Endothelial cell (in vitro differentiated cells): ENCODE data around the gene CDC25B. TPM values are rescaled to one million over a fixed set of nuclear protein-coding genes. Genes with fewer than 3 reads are reported as not detected.

Experiments used
- DNase-seq: peaks from one replicate; pipeline ENCODE4 v3.0.0; 2021; ENCODE audit warnings: low spot score
- H3K27ac Mint-ChIP-seq: one replicate; pipeline ENCODE4 v1.8.0; 2021; ENCODE audit warnings: mixed read lengths, inconsistent platforms; ENCODE audit not compliant: unreplicated experiment
- H3K27me3 Mint-ChIP-seq: one replicate; pipeline ENCODE4 v1.8.0; 2021; ENCODE audit warnings: mild to moderate bottlenecking, moderate library complexity, mixed read lengths, inconsistent platforms; ENCODE audit not compliant: unreplicated experiment
- H3K36me3 Mint-ChIP-seq: one replicate; pipeline ENCODE4 v1.8.0; 2021; ENCODE audit warnings: mild to moderate bottlenecking, low read depth, mixed read lengths, inconsistent platforms; ENCODE audit not compliant: unreplicated experiment
- H3K4me1 Mint-ChIP-seq: one replicate; pipeline ENCODE4 v1.8.0; 2021; ENCODE audit warnings: mild to moderate bottlenecking, mixed read lengths, inconsistent platforms; ENCODE audit not compliant: unreplicated experiment
- H3K4me3 Mint-ChIP-seq: one replicate; pipeline ENCODE4 v1.8.0; 2021; ENCODE audit warnings: mild to moderate bottlenecking, mixed read lengths, inconsistent platforms; ENCODE audit not compliant: unreplicated experiment
- H3K9me3 Mint-ChIP-seq: one replicate; pipeline ENCODE4 v1.8.0; 2021; ENCODE audit warnings: mixed read lengths, inconsistent platforms; ENCODE audit not compliant: unreplicated experiment
- CTCF ChIP-seq: fragments of 200-600 bp; sonication (generic); IDR thresholded peaks from one replicate; pipeline ENCODE4 v1.5.0; 2021; ENCODE audit warnings: antibody characterized with exemption; ENCODE audit not compliant: unreplicated experiment
- total RNA-seq: library from RNA; stranded (reverse); fragmentation: NEBNext Ultra II Directional; extraction: Animal tissue kit (Norgen Biotek cat#: 25700); gene quantifications from one replicate; pipeline ENCODE4 v1.2.1, GENCODE V29; 2021; ENCODE audit not compliant: unreplicated experiment

Gene CDC25B
- total RNA-seq, 1 donor from 2014 or later, result 10.4 TPM

GRCh38 chr20:3812975-3813847, 17.1 kb downstream of the CDC25B start:
- Mint-ChIP-seq H3K27me3 (peaks cover 9% of the 10 kb centered on the region), H3K4me3 (no peak overlapping the region), H3K36me3 (no peaks in the 10 kb centered on the region), H3K9me3 (no peaks in the 10 kb centered on the region), H3K4me1 (peaks cover 3% of the 10 kb centered on the region), H3K27ac (no peak overlapping the region)
- DNase-seq, result no peak
- TF ChIP-seq CTCF, result no peak

GRCh38 chr20:3813848-3814581, 17.9 kb downstream of the CDC25B start:
- no peaks in the 10 kb centered on the region for H3K36me3 Mint-ChIP-seq
- no peak overlapping the region for H3K27ac Mint-ChIP-seq
- TF ChIP-seq CTCF, result no peak
- no peak for DNase-seq
- no peaks in the 10 kb centered on the region for H3K9me3 Mint-ChIP-seq
- H3K27me3 Mint-ChIP-seq, result peaks cover 9% of the 10 kb centered on the region
- H3K4me3 Mint-ChIP-seq, result no peak overlapping the region
- H3K4me1 Mint-ChIP-seq, result peaks cover 7% of the 10 kb centered on the region

- Mint-ChIP-seq H3K36me3 (no peaks in the 10 kb centered on the region), H3K27me3 (peaks cover 9% of the 10 kb centered on the region), H3K4me3 (no peak overlapping the region), H3K27ac (no peak overlapping the region), H3K4me1 (peaks cover 14% of the 10 kb centered on the region), H3K9me3 (no peaks in the 10 kb centered on the region)
- no peak for TF ChIP-seq CTCF
- no peak for DNase-seq
Observed at GRCh38 chr20:3814928-3815495, 18.9 kb downstream of the CDC25B start.

- Mint-ChIP-seq H3K9me3 (no peaks in the 10 kb centered on the region), H3K27me3 (peaks cover 9% of the 10 kb centered on the region), H3K27ac (no peak overlapping the region), H3K36me3 (peaks cover under 1% of the 10 kb centered on the region), H3K4me1 (peaks cover 15% of the 10 kb centered on the region), H3K4me3 (no peak overlapping the region)
- DNase-seq, result no peak
- TF ChIP-seq CTCF, result no peak
Observed at GRCh38 chr20:3815703-3816315, 19.7 kb downstream of the CDC25B start.
